Liver (tissue), 9 donors: ENCODE measurements around the gene HCRT. TPM values are rescaled to one million over a fixed set of nuclear protein-coding genes. Genes with fewer than 3 reads are reported as not detected.

Experiments
- DNase-seq: peaks from one replicate; pipeline ENCODE4 v3.0.0-alpha.2; 2017; ENCODE audit warnings: low spot score
- H3K27ac ChIP-seq, 2 donors: one replicate each; pipeline ENCODE4 v1.7.0; 2013; ENCODE audit warnings: inconsistent platforms in 2 of 2, low read length in 2 of 2, control low read depth in 1 of 2, low read depth in 1 of 2, mild to moderate bottlenecking in 1 of 2
- H3K27me3 ChIP-seq, 4 donors: one replicate each; pipeline versions ENCODE4 v1.6.1 to v1.7.0; 2013; ENCODE audit warnings: low read length in 3 of 4, inconsistent platforms in 1 of 4, mild to moderate bottlenecking in 1 of 4, moderate library complexity in 1 of 4; ENCODE audit not compliant: control insufficient read depth in 4 of 4, insufficient read depth in 4 of 4
- H3K36me3 ChIP-seq, 4 donors: one replicate each; pipeline versions ENCODE4 v1.6.1 to v1.7.0; 2013; ENCODE audit warnings: low read length in 3 of 4, mild to moderate bottlenecking in 3 of 4, low read depth in 1 of 4, moderate library complexity in 1 of 4; ENCODE audit not compliant: control insufficient read depth in 4 of 4, insufficient read depth in 3 of 4
- H3K4me1 ChIP-seq, 4 donors: one replicate each; pipeline versions ENCODE4 v1.6.1 to v1.7.0; 2013; ENCODE audit warnings: low read length in 3 of 4, mild to moderate bottlenecking in 3 of 4, moderate library complexity in 1 of 4; ENCODE audit not compliant: control insufficient read depth in 4 of 4, insufficient read depth in 4 of 4
- H3K4me3 ChIP-seq, 3 donors: one replicate each; pipeline versions ENCODE4 v1.6.1 to v1.7.0; 2013; ENCODE audit warnings: low read length in 3 of 3, control low read depth in 1 of 3, low read depth in 1 of 3, mild to moderate bottlenecking in 1 of 3
- H3K9ac ChIP-seq, 2 donors: one replicate each; pipeline ENCODE4 v1.7.0; 2013; ENCODE audit warnings: low read length in 2 of 2, mild to moderate bottlenecking in 2 of 2, moderate library complexity in 2 of 2, control low read depth in 1 of 2, low read depth in 1 of 2
- H3K9me3 ChIP-seq, 4 donors: one replicate each; pipeline versions ENCODE4 v1.6.1 to v1.7.0; 2013; ENCODE audit warnings: low read length in 3 of 4; ENCODE audit not compliant: control insufficient read depth in 4 of 4
- EGR1 ChIP-seq, 2 donors: IDR thresholded peaks; 2 replicates each; pipeline ENCODE4 v1.6.1; 2016 to 2018; ENCODE audit warnings: antibody characterized with exemption in 2 of 2, low read depth in 2 of 2
- FOXA1 ChIP-seq: IDR thresholded peaks from 2 replicates; pipeline ENCODE4 v1.6.1; 2016; ENCODE audit warnings: antibody characterized with exemption
- FOXA2 ChIP-seq: IDR thresholded peaks from 2 replicates; pipeline ENCODE4 v1.6.1; 2016; ENCODE audit warnings: antibody characterized with exemption
- GABPA ChIP-seq, 2 donors: IDR thresholded peaks in 1 of 2; conservative IDR thresholded peaks in 1 of 2; 2 replicates each; pipeline ENCODE4 v1.6.1; 2016; ENCODE audit warnings: antibody characterized with exemption in 2 of 2, mild to moderate bottlenecking in 1 of 2, moderate library complexity in 1 of 2
- HNF4A ChIP-seq, 2 donors: conservative IDR thresholded peaks; 2 replicates each; pipeline ENCODE4 v1.6.1; 2016; ENCODE audit warnings: antibody characterized with exemption in 2 of 2, mild to moderate bottlenecking in 2 of 2
- HNF4G ChIP-seq: IDR thresholded peaks from 2 replicates; pipeline ENCODE4 v1.6.1; 2016; ENCODE audit warnings: antibody characterized with exemption
- JUND ChIP-seq, 2 donors: IDR thresholded peaks; 2 replicates each; pipeline ENCODE4 v1.6.1; 2016; ENCODE audit warnings: antibody characterized with exemption in 2 of 2
- NR2F2 ChIP-seq: IDR thresholded peaks from 2 replicates; pipeline ENCODE4 v1.6.1; 2016; ENCODE audit warnings: antibody characterized with exemption
- RAD21 ChIP-seq, 2 donors: IDR thresholded peaks; 2 replicates each; pipeline ENCODE4 v1.6.1; 2016; ENCODE audit warnings: antibody characterized with exemption in 2 of 2, mild to moderate bottlenecking in 2 of 2
- RXRA ChIP-seq, 2 donors: IDR thresholded peaks; 2 replicates each; pipeline ENCODE4 v1.6.1; 2017 to 2018; ENCODE audit warnings: antibody characterized with exemption in 2 of 2, mild to moderate bottlenecking in 1 of 2
- SP1 ChIP-seq: IDR thresholded peaks from 2 replicates; pipeline ENCODE4 v1.6.1; 2018; ENCODE audit warnings: antibody characterized with exemption, mild to moderate bottlenecking
- TAF1 ChIP-seq: conservative IDR thresholded peaks from 2 replicates; pipeline ENCODE4 v1.6.1; 2016; ENCODE audit warnings: antibody characterized with exemption, mild to moderate bottlenecking
- YY1 ChIP-seq: IDR thresholded peaks from 2 replicates; pipeline ENCODE4 v1.6.1; 2016; ENCODE audit warnings: antibody characterized with exemption, mild to moderate bottlenecking
- WGBS: extraction: QIAGEN DNeasy Blood & Tissue Kit; methylation state at CpG from one replicate; pipeline ENCODE4 v1.1.7; 2013; 5-methylcytosine and 5-hydroxymethylcytosine counted together
- polyA plus RNA-seq, 2 donors: library from polyadenylated mRNA; stranded (reverse) in 1 of 2; unstranded in 1 of 2; fragments of 200-250 nt in 1 of 2; fragments of >200 nt in 1 of 2; fragmentation: Nextera tagmentation in 1 of 2; extraction: Ambion mirVana in 1 of 2; gene quantifications; one replicate each; pipeline versions ENCODE4 v1.2.1 to v1.2.3, GENCODE V29; 2013 to 2015
- total RNA-seq, 2 donors: library from RNA; depleted of rRNA; stranded (reverse); fragments of >200 nt; gene quantifications; one replicate each; pipeline ENCODE4 v1.2.3, GENCODE V29; 2014
- TF ChIP-seq, protein P1 (sequence below): IDR thresholded peaks from 2 replicates; pipeline ENCODE4 v1.6.1; 2016; ENCODE audit warnings: antibody characterized with exemption
- TF ChIP-seq, protein P2 (sequence below): IDR thresholded peaks from 2 replicates; pipeline ENCODE4 v1.6.1; 2016; ENCODE audit warnings: antibody characterized with exemption
- TF ChIP-seq, protein P3 (sequence below): fragments of 150-350 bp; IDR thresholded peaks from 2 replicates; pipeline ENCODE4 v1.5.1; 2017; ENCODE audit warnings: improper control_type of control experiment, low read depth, low read length; ENCODE audit not compliant: missing input control
- TF ChIP-seq, protein P4 (sequence below): IDR thresholded peaks from 2 replicates; pipeline ENCODE4 v1.6.1; 2016; ENCODE audit warnings: antibody characterized with exemption, mild to moderate bottlenecking
- TF ChIP-seq, protein P5 (sequence below): IDR thresholded peaks from 2 replicates; pipeline ENCODE4 v1.6.1; 2016; ENCODE audit warnings: antibody characterized with exemption
- donor health status: healthy.
- donor health status: healthy.
- donor health status: healthy.
- donor health status: healthy.
- donor health status: healthy.

The HCRT gene
- total and polyA plus RNA-seq, 4 donors, result not detected

DNA sequence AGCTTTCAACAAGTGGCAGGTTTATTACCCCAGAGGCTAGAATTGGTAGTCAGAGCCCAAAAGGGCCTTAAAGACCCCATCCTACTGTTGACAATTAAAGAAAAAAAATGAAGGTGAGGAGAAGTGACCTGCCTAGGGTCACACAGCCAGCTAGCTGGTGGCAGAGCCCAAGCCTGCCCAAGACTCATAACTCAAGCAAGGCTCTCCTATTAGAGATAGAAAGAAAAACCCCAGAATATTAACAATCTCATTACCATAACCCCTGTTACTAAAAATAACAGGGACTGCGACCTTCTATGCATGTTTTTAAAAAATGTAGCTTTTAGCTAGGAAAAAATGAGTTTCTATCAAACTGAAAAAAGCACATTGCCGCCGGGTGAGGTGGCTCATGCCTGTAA, 48.6 kb downstream of the HCRT start (continued):
- no peak for TF ChIP-seq TAF1
- TF ChIP-seq, protein P1, sequence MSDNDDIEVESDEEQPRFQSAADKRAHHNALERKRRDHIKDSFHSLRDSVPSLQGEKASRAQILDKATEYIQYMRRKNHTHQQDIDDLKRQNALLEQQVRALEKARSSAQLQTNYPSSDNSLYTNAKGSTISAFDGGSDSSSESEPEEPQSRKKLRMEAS, result no peak

DNA sequence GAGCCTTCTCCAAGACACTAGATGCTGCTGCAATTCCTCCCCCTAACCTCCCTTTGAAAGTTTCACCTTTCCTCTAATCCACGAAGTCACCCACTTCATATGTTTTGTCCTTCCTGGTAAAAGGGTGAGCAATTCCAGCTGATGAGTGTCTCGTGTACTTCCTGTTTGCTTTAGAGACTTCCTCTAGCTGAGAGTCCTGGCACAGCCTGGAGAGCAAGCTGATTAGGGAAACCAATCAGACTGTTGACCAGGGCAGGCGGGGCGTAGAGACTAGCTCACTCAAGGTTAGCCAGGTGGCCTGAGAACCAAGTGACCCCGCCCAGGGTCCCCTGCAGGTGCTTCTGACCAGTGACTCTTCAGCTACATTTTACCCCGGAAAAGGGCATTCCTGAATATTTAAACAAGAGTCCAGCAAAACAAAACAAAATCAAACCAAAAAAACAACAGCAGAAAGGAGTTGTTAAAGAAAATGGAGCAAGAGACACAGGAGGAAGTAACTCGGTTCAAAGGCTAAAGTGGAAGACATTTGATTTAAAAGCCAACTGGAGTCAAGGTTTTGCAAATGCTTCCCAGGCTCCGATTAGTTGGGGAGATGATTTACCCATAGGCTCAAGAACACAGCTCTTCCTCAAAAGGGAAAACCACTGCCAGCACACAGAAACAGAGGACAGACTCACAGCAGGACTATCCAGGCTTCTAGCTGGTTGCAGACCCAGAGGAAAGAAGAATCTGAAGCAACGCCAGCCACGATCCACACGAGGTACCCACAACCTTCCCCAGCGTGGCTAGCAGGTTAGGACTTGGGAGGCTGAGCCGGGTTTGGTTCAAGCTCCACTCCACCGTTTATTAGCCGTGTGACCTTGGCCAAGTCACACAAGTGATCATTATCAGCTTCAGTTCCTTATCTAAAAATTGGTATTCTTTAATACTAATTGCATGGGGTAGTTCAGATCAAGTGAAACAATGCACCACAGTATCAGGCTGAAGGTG, 49.3 kb downstream of the HCRT start:
- peak overlapping the region; percentile 88 to 95 for H3K27ac ChIP-seq
- H3K36me3 ChIP-seq, result no peaks in the 10 kb centered on the region
- H3K4me3 ChIP-seq, result peak overlapping the region; percentile 35 to 41 (median 36)
- TF ChIP-seq YY1 (peak; percentile 49), RXRA (IDR thresholded peaks at IDR 0.05) (peak; percentile 85 to 90), NR2F2 (peak; percentile 91), FOXA2 (peak; percentile 47), RAD21 (IDR thresholded peaks at IDR 0.05) (peak; percentile 40 to 54), GABPA (IDR thresholded peaks at IDR 0.05 in 1 of 2, conservative IDR thresholded peaks at IDR 0.05 in 1 of 2) (peak; percentile 75 to 91), EGR1 (IDR thresholded peaks at IDR 0.05; ENCODE audit: low read depth in 2 of 2) (peak; percentile 48 to 74), JUND (IDR thresholded peaks at IDR 0.05) (peak; percentile 58 to 64), TAF1 (no peak), SP1 (peak; percentile 91), HNF4G (no peak), HNF4A (conservative IDR thresholded peaks at IDR 0.05) (peak; percentile 64 to 72), FOXA1 (peak; percentile 86)
- TF ChIP-seq, protein P2, sequence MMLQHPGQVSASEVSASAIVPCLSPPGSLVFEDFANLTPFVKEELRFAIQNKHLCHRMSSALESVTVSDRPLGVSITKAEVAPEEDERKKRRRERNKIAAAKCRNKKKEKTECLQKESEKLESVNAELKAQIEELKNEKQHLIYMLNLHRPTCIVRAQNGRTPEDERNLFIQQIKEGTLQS, result peak; percentile 70
- TF ChIP-seq, protein P3, sequence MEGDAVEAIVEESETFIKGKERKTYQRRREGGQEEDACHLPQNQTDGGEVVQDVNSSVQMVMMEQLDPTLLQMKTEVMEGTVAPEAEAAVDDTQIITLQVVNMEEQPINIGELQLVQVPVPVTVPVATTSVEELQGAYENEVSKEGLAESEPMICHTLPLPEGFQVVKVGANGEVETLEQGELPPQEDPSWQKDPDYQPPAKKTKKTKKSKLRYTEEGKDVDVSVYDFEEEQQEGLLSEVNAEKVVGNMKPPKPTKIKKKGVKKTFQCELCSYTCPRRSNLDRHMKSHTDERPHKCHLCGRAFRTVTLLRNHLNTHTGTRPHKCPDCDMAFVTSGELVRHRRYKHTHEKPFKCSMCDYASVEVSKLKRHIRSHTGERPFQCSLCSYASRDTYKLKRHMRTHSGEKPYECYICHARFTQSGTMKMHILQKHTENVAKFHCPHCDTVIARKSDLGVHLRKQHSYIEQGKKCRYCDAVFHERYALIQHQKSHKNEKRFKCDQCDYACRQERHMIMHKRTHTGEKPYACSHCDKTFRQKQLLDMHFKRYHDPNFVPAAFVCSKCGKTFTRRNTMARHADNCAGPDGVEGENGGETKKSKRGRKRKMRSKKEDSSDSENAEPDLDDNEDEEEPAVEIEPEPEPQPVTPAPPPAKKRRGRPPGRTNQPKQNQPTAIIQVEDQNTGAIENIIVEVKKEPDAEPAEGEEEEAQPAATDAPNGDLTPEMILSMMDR, result no peak
- TF ChIP-seq, protein P4, sequence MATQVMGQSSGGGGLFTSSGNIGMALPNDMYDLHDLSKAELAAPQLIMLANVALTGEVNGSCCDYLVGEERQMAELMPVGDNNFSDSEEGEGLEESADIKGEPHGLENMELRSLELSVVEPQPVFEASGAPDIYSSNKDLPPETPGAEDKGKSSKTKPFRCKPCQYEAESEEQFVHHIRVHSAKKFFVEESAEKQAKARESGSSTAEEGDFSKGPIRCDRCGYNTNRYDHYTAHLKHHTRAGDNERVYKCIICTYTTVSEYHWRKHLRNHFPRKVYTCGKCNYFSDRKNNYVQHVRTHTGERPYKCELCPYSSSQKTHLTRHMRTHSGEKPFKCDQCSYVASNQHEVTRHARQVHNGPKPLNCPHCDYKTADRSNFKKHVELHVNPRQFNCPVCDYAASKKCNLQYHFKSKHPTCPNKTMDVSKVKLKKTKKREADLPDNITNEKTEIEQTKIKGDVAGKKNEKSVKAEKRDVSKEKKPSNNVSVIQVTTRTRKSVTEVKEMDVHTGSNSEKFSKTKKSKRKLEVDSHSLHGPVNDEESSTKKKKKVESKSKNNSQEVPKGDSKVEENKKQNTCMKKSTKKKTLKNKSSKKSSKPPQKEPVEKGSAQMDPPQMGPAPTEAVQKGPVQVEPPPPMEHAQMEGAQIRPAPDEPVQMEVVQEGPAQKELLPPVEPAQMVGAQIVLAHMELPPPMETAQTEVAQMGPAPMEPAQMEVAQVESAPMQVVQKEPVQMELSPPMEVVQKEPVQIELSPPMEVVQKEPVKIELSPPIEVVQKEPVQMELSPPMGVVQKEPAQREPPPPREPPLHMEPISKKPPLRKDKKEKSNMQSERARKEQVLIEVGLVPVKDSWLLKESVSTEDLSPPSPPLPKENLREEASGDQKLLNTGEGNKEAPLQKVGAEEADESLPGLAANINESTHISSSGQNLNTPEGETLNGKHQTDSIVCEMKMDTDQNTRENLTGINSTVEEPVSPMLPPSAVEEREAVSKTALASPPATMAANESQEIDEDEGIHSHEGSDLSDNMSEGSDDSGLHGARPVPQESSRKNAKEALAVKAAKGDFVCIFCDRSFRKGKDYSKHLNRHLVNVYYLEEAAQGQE, result peak; percentile 63
- TF ChIP-seq, protein P5, sequence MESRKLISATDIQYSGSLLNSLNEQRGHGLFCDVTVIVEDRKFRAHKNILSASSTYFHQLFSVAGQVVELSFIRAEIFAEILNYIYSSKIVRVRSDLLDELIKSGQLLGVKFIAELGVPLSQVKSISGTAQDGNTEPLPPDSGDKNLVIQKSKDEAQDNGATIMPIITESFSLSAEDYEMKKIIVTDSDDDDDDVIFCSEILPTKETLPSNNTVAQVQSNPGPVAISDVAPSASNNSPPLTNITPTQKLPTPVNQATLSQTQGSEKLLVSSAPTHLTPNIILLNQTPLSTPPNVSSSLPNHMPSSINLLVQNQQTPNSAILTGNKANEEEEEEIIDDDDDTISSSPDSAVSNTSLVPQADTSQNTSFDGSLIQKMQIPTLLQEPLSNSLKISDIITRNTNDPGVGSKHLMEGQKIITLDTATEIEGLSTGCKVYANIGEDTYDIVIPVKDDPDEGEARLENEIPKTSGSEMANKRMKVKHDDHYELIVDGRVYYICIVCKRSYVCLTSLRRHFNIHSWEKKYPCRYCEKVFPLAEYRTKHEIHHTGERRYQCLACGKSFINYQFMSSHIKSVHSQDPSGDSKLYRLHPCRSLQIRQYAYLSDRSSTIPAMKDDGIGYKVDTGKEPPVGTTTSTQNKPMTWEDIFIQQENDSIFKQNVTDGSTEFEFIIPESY, result peak; percentile 19
- TF ChIP-seq, protein P1, result peak; percentile 96
- DNase-seq, result no peak
- H3K27me3 ChIP-seq, result no peaks in the 10 kb centered on the region
- H3K9ac ChIP-seq, result no peak overlapping the region
- H3K4me1 ChIP-seq, result peaks cover 14 to 42% (median 22%) of the 10 kb centered on the region in 4 donors
- WGBS, result 22% methylated on average over 15 of the region's 15 CpGs
- H3K9me3 ChIP-seq, result no peaks in the 10 kb centered on the region
